OCI-LY1 (cell line): ENCODE measurements around the gene GXYLT1.

Experiments used
- EZH2 ChIP-seq: fragments of 200-600 bp; sonication (generic), shearing (Covaris generic); IDR thresholded peaks from 2 replicates; pipeline ENCODE4 v1.8.0; 2017; ENCODE audit warnings: borderline replicate concordance, mixed run types, mild to moderate bottlenecking, antibody characterized with exemption, low read length, moderate library complexity, mixed read lengths
- TF ChIP-seq, protein P1 (sequence below): fragments of 200-600 bp; sonication (generic), shearing (Covaris generic); IDR thresholded peaks from 2 replicates; pipeline ENCODE4 v1.5.1; 2017; ENCODE audit warnings: mild to moderate bottlenecking, antibody characterized with exemption, low read length, moderate library complexity, mixed read lengths

- TF ChIP-seq, protein P1, sequence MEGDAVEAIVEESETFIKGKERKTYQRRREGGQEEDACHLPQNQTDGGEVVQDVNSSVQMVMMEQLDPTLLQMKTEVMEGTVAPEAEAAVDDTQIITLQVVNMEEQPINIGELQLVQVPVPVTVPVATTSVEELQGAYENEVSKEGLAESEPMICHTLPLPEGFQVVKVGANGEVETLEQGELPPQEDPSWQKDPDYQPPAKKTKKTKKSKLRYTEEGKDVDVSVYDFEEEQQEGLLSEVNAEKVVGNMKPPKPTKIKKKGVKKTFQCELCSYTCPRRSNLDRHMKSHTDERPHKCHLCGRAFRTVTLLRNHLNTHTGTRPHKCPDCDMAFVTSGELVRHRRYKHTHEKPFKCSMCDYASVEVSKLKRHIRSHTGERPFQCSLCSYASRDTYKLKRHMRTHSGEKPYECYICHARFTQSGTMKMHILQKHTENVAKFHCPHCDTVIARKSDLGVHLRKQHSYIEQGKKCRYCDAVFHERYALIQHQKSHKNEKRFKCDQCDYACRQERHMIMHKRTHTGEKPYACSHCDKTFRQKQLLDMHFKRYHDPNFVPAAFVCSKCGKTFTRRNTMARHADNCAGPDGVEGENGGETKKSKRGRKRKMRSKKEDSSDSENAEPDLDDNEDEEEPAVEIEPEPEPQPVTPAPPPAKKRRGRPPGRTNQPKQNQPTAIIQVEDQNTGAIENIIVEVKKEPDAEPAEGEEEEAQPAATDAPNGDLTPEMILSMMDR: no peak
- TF ChIP-seq EZH2: no peak
These were observed 59.1 kb downstream of the GXYLT1 start for GRCh38 chr12:42085594-42085993.
